Spinal cord (tissue), 10 donors: ENCODE data around the gene EAF1. TPM values are rescaled to one million over a fixed set of nuclear protein-coding genes. Genes with fewer than 3 reads are reported as not detected.
"Not testable (repeated sequence)": the region's sequence is repeated elsewhere in the genome, so short reads cannot be mapped to it uniquely, and the experiment has no call there.

ENCODE experiments used
- DNase-seq, 6 donors: peaks; one replicate each; pipeline versions ENCODE4 v3.0.0 to v3.0.0-alpha.2; 2013 to 2015; ENCODE audit warnings: low spot score in 6 of 6, low read depth in 4 of 6
- H3K27ac ChIP-seq: one replicate; pipeline ENCODE4 v1.5.1; 2013; ENCODE audit warnings: low read depth, low read length, control low read depth
- H3K27me3 ChIP-seq: one replicate; pipeline ENCODE4 v1.6.1; 2013; ENCODE audit warnings: low read length; ENCODE audit not compliant: control insufficient read depth, insufficient read depth
- H3K36me3 ChIP-seq: one replicate; pipeline ENCODE4 v1.6.1; 2013; ENCODE audit warnings: low read length; ENCODE audit not compliant: control insufficient read depth, insufficient read depth
- H3K4me1 ChIP-seq: one replicate; pipeline ENCODE4 v1.6.1; 2013; ENCODE audit warnings: low read length; ENCODE audit not compliant: control insufficient read depth, insufficient read depth
- H3K4me3 ChIP-seq: one replicate; pipeline ENCODE4 v1.5.1; 2013; ENCODE audit warnings: low read depth, low read length, control low read depth
- H3K9me3 ChIP-seq: one replicate; pipeline ENCODE4 v1.6.1; 2013; ENCODE audit warnings: low read length; ENCODE audit not compliant: control insufficient read depth, insufficient read depth
- WGBS: methylation state at CpG from one replicate; pipeline ENCODE4 v1.1.5; 2013; ENCODE audit warnings: missing lambda C conversion rate; ENCODE audit not compliant: insufficient coverage; 5-methylcytosine and 5-hydroxymethylcytosine counted together
- polyA plus RNA-seq, 2 donors: library from polyadenylated mRNA; unstranded; fragments of 120-200 nt; gene quantifications; one replicate each; pipeline ENCODE4 v1.2.1, GENCODE V29; 2013; ENCODE audit not compliant: insufficient read length in 2 of 2
- total RNA-seq, 2 donors: library from RNA; depleted of rRNA in 1 of 2; stranded (reverse); fragments of 120-200 nt in 1 of 2; fragments of >200 nt in 1 of 2; gene quantifications; one replicate each; pipeline versions ENCODE4 v1.2.3 to v1.2.4, GENCODE V29; 2013 to 2014
- donor health status: healthy.

The EAF1 gene
- total and polyA plus RNA-seq, 4 donors = 21.6 to 27.0 (median 22.1) TPM

GRCh38 chr3:15471861-15472260 lies 44.5 kb downstream of the EAF1 start:
- H3K4me1 ChIP-seq = peaks cover 2% of the 10 kb centered on the region
- DNase-seq = no peak
- H3K9me3 ChIP-seq = no peaks in the 10 kb centered on the region
- no peaks in the 10 kb centered on the region for H3K36me3 ChIP-seq
- H3K27me3 ChIP-seq = no peaks in the 10 kb centered on the region
- WGBS = 100% methylated on average over 1 of the region's 3 CpGs
- no peak overlapping the region for H3K4me3 ChIP-seq
- no peak overlapping the region for H3K27ac ChIP-seq

- H3K4me1 ChIP-seq = peaks cover 13% of the 10 kb centered on the region
- H3K27me3 ChIP-seq = no peaks in the 10 kb centered on the region
- no peak overlapping the region for H3K27ac ChIP-seq
- H3K9me3 ChIP-seq = no peaks in the 10 kb centered on the region
- no peaks in the 10 kb centered on the region for H3K36me3 ChIP-seq
- whole genome bisulfite sequencing = 82% methylated on average over 5 of the region's 5 CpGs
- DNase-seq = no peak
- H3K4me3 ChIP-seq = no peak overlapping the region
Measured at GRCh38 chr3:15475161-15475560, 47.8 kb downstream of the EAF1 start.

- Histone ChIP-seq H3K4me3 (no peak overlapping the region), H3K36me3 (no peaks in the 10 kb centered on the region), H3K27me3 (no peaks in the 10 kb centered on the region), H3K4me1 (peaks cover 13% of the 10 kb centered on the region), H3K9me3 (no peaks in the 10 kb centered on the region), H3K27ac (no peak overlapping the region)
- no CpG with 5 or more reads among the region's 3 CpGs for WGBS
- DNase-seq = no peak
Measured at GRCh38 chr3:15476378-15476777, 49.0 kb downstream of the EAF1 start.

- peaks cover 13% of the 10 kb centered on the region for H3K4me1 ChIP-seq
- H3K27me3 ChIP-seq = no peaks in the 10 kb centered on the region
- no peaks in the 10 kb centered on the region for H3K36me3 ChIP-seq
- DNase-seq = peak in 2 of 6 donors; percentile 46 to 60
- 58% methylated on average over 4 of the region's 6 CpGs for WGBS
- no peak overlapping the region for H3K4me3 ChIP-seq
- no peaks in the 10 kb centered on the region for H3K9me3 ChIP-seq
- H3K27ac ChIP-seq = no peak overlapping the region
Measured at GRCh38 chr3:15477951-15478639, 50.7 kb downstream of the EAF1 start.

GRCh38 chr3:15478640-15478979 lies 51.2 kb downstream of the EAF1 start:
- Histone ChIP-seq H3K9me3 (no peaks in the 10 kb centered on the region), H3K36me3 (no peaks in the 10 kb centered on the region), H3K27me3 (no peaks in the 10 kb centered on the region), H3K27ac (no peak overlapping the region), H3K4me3 (no peak overlapping the region), H3K4me1 (peaks cover 13% of the 10 kb centered on the region)
- 58% methylated on average over 5 of the region's 5 CpGs for WGBS
- DNase-seq = no peak

GRCh38 chr3:15479400-15480224 lies 52.2 kb downstream of the EAF1 start:
- peaks cover 13% of the 10 kb centered on the region for H3K4me1 ChIP-seq
- no peak for DNase-seq
- H3K4me3 ChIP-seq = no peak overlapping the region
- no peaks in the 10 kb centered on the region for H3K9me3 ChIP-seq
- no peaks in the 10 kb centered on the region for H3K36me3 ChIP-seq
- H3K27me3 ChIP-seq = no peaks in the 10 kb centered on the region
- H3K27ac ChIP-seq = no peak overlapping the region

GRCh38 chr3:15484551-15484950 lies 57.2 kb downstream of the EAF1 start:
- no CpG with 5 or more reads among the region's 6 CpGs for WGBS

GRCh38 chr3:15486020-15486419 lies 58.6 kb downstream of the EAF1 start:
- no peaks in the 10 kb centered on the region for H3K27me3 ChIP-seq
- whole genome bisulfite sequencing = no CpG with 5 or more reads among the region's 2 CpGs
- peaks cover 9% of the 10 kb centered on the region for H3K36me3 ChIP-seq
- H3K9me3 ChIP-seq = no peaks in the 10 kb centered on the region
- no peak overlapping the region for H3K4me3 ChIP-seq
- no peak for DNase-seq
- H3K4me1 ChIP-seq = no peaks in the 10 kb centered on the region
- H3K27ac ChIP-seq = no peak overlapping the region

More at GRCh38 chr3:15484551-15484950, 57.2 kb downstream of the EAF1 start:
- H3K9me3 ChIP-seq, H3K36me3 ChIP-seq, H3K4me1 ChIP-seq, H3K27me3 ChIP-seq, H3K4me3 ChIP-seq, H3K27ac ChIP-seq, DNase-seq: not testable (repeated sequence)

- no peak for DNase-seq
- Histone ChIP-seq H3K4me3 (no peak overlapping the region), H3K36me3 (peaks cover 9% of the 10 kb centered on the region), H3K27me3 (no peaks in the 10 kb centered on the region), H3K4me1 (no peaks in the 10 kb centered on the region), H3K9me3 (no peaks in the 10 kb centered on the region), H3K27ac (no peak overlapping the region)
- WGBS = 94% methylated on average over 4 of the region's 4 CpGs
Measured at GRCh38 chr3:15486979-15487378, 59.6 kb downstream of the EAF1 start.

GRCh38 chr3:15488002-15488401 lies 60.6 kb downstream of the EAF1 start:
- no peaks in the 10 kb centered on the region for H3K9me3 ChIP-seq
- H3K27ac ChIP-seq = no peak overlapping the region
- H3K36me3 ChIP-seq = peaks cover 9% of the 10 kb centered on the region
- H3K4me1 ChIP-seq = no peaks in the 10 kb centered on the region
- H3K27me3 ChIP-seq = no peaks in the 10 kb centered on the region
- H3K4me3 ChIP-seq = no peak overlapping the region
- 95% methylated on average over 9 of the region's 9 CpGs for WGBS
- no peak for DNase-seq
